Heart right ventricle (tissue), 16 donors: ENCODE results near the gene TBX5. TPM values are rescaled to one million over a fixed set of nuclear protein-coding genes. Genes with fewer than 3 reads are reported as not detected.

Experiments
- ATAC-seq, 8 donors: fragments of 200-7000 bp; cut with Tn5 transposase; one replicate each; pipeline ENCODE4 v1.9.1; 2020; ENCODE audit warnings: mild to moderate bottlenecking in 8 of 8, moderate library complexity in 8 of 8, moderate number of reproducible peaks in 1 of 8
- DNase-seq, 2 donors: peaks; one replicate each; pipeline ENCODE4 v3.0.0-alpha.2; 2020
- H3K27ac ChIP-seq, 10 donors: fragments of 200-600 bp; sonication (generic) in 2 of 10; one replicate each; pipeline versions ENCODE4 v1.5.0 to v1.8.0; 2020 to 2022; ENCODE audit warnings: mild to moderate bottlenecking in 3 of 10
- H3K27me3 ChIP-seq, 7 donors: fragments of 200-600 bp; one replicate each; pipeline ENCODE4 v1.8.0; 2021 to 2022; ENCODE audit warnings: mild to moderate bottlenecking in 2 of 7
- H3K36me3 ChIP-seq, 9 donors: fragments of 200-600 bp; sonication (generic) in 1 of 9; one replicate each; pipeline versions ENCODE4 v1.5.0 to v1.8.0; 2020 to 2022; ENCODE audit warnings: mild to moderate bottlenecking in 2 of 9
- H3K4me1 ChIP-seq, 9 donors: fragments of 200-600 bp; sonication (generic) in 1 of 9; one replicate each; pipeline versions ENCODE4 v1.5.0 to v1.8.0; 2020 to 2022; ENCODE audit warnings: mild to moderate bottlenecking in 4 of 9
- H3K4me3 ChIP-seq, 10 donors: fragments of 200-600 bp; sonication (generic) in 2 of 10; one replicate each; pipeline versions ENCODE4 v1.5.0 to v1.8.0; 2020 to 2022; ENCODE audit warnings: mild to moderate bottlenecking in 7 of 10, moderate library complexity in 2 of 10
- H3K9me3 ChIP-seq, 11 donors: fragments of 200-600 bp in 10 of 11; sonication (generic) in 2 of 11; one replicate each; pipeline versions ENCODE4 v1.5.0 to v1.8.0; 2013 to 2022; ENCODE audit warnings: mild to moderate bottlenecking in 2 of 11, control low read depth in 1 of 11, moderate library complexity in 1 of 11
- WGBS, 2 donors: extraction: QIAGEN DNeasy Blood & Tissue Kit; methylation state at CpG; one replicate each; pipeline ENCODE4 v1.1.7; 2013; ENCODE audit warnings: inconsistent platforms in 1 of 2; 5-methylcytosine and 5-hydroxymethylcytosine counted together
- intact Hi-C, 10 donors: fragments of 100-400 bp; cut with DNase I; formaldehyde crosslinking; loops; one replicate each; pipeline versions ENCODE4 v1.11.1 to v1.14.2; 2022
- polyA plus RNA-seq, 2 donors: library from polyadenylated mRNA; stranded (reverse); fragments of 200-250 nt; gene quantifications; one replicate each; pipeline ENCODE4 v1.2.3, GENCODE V29; 2013
- total RNA-seq, 10 donors: library from RNA; stranded (reverse); fragmentation: NEBNext Ultra II Directional in 3 of 10; extraction: Animal tissue kit (Norgen Biotek cat#: 25700) in 3 of 10; gene quantifications; one replicate each; pipeline versions ENCODE4 v1.2.1 to v1.2.4, GENCODE V29; 2021 to 2023
- TF ChIP-seq, protein P1 (sequence below), 9 donors: fragments of 200-600 bp; sonication (generic) in 2 of 9; IDR thresholded peaks; one replicate each; pipeline versions ENCODE4 v1.5.0 to v1.8.0; 2021 to 2022; ENCODE audit warnings: antibody characterized with exemption in 9 of 9, mild to moderate bottlenecking in 5 of 9, moderate library complexity in 1 of 9
- donor health status: Arrhythmogenic right ventricular cardiomyopathy.
- donor health status: ischemic (EF 13 %, LVEDD 7.1; RV severe dilation, severe dysfunction).
- donor health status: healthy with polysubstance abuse.
- donor health status: DM: no; HTN: yes; CAD: no.
- donor health status: DM: no; HTN: no; CAD: no.
- donor health status: ischemic (EF 25% LVEDD 6.9; RV normal size, moderate dysfunction).
- donor health status: ischemic (EF 25% LVEDD 5.7; RV mildly dilated, moderate dysfunction).
- donor health status: healthy.
- donor health status: DM: yes; HTN: yes; CAD: no.
- donor health status: Ischemic cardiomyopathy.
- donor health status: ischemic (EF 35%, LVEDD 5.7; RV mildly dilated, moderate dysfunction).
- donor health status: nonischemic (EF 11% LVEDD 7.7; RV severe dilation, severe dysfunction).
- donor health status: DM: yes; HTN: yes; CAD: no.
- donor health status: PGD.
- donor health status: ischemic (EF 29% LVEDD 5.4; RV normal size, mild dysfunction).
- donor health status: nonischemic (EF 23%, LVEDD 6.1; RV moderate dilation, normal function).

TBX5 gene
- total and polyA plus RNA-seq, 12 donors = 4.0 to 70.1 (median 51.4) TPM

DNA sequence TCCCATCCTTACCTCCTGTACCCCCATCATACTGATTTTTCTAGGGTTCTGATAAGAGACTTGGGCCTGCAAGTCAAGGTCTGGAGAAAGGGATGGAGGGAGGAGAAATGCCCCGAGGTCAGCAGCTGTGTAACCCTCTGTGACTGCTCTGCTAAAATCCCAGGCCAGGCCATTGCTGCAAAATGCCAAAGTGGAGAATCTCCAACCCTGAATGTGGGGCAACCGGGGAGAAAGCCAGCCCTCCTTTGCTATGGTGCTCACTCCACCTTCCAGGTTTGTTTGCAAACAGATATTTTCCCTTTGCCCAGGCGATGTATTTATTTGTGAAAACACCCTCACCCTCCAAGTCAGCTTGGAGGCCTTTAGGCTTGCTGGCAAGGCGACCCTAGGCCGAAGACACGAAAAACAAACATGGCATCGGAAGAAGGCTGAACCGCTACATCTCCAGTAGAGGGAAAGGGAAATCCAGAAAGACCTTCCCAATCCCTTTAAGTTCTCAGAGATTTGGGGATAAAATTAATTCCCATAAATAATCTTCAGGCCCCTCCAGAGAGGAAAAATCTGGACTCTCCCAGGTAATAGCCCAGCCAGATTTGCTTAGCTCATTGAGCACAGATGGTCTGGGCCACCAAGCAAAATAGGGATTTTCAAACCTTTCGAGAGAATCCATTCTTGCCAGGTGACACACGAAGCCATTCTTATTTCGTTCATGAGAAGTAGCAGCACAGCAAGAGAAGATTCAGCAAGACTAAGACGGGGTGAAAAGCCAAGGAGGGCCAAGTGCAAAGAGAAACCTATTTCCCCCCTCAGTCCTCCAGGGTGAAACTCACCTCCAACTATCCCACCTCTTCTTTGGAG is 1.3 kb upstream of the TBX5 start:
- WGBS, 2 donors = 61 to 67% methylated on average over 12 of the region's 12 CpGs
- intact Hi-C loops = loop anchor here in 1 of 10 donors (10.0 kb wide), 1 partner anchor 52 kb away; no protein-coding TSS in a partner anchor
- peak overlapping the region in 9 of 10 donors; percentile 73 to 95 (median 91) for H3K27ac ChIP-seq
- H3K36me3 ChIP-seq = no peaks in the 10 kb centered on the region
- no peaks in the 10 kb centered on the region for H3K9me3 ChIP-seq
- ATAC-seq (no peak), DNase-seq (no peak)
- H3K27me3 ChIP-seq = peaks cover 0 to 100% (median 70%) of the 10 kb centered on the region in 7 donors
- peak overlapping the region in 8 of 10 donors; percentile 45 to 79 (median 62) for H3K4me3 ChIP-seq
- peaks cover 0 to 34% (median 18%) of the 10 kb centered on the region in 9 donors for H3K4me1 ChIP-seq
- TF ChIP-seq, protein P1, sequence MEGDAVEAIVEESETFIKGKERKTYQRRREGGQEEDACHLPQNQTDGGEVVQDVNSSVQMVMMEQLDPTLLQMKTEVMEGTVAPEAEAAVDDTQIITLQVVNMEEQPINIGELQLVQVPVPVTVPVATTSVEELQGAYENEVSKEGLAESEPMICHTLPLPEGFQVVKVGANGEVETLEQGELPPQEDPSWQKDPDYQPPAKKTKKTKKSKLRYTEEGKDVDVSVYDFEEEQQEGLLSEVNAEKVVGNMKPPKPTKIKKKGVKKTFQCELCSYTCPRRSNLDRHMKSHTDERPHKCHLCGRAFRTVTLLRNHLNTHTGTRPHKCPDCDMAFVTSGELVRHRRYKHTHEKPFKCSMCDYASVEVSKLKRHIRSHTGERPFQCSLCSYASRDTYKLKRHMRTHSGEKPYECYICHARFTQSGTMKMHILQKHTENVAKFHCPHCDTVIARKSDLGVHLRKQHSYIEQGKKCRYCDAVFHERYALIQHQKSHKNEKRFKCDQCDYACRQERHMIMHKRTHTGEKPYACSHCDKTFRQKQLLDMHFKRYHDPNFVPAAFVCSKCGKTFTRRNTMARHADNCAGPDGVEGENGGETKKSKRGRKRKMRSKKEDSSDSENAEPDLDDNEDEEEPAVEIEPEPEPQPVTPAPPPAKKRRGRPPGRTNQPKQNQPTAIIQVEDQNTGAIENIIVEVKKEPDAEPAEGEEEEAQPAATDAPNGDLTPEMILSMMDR (IDR thresholded peaks at IDR 0.05) = no peak

DNA sequence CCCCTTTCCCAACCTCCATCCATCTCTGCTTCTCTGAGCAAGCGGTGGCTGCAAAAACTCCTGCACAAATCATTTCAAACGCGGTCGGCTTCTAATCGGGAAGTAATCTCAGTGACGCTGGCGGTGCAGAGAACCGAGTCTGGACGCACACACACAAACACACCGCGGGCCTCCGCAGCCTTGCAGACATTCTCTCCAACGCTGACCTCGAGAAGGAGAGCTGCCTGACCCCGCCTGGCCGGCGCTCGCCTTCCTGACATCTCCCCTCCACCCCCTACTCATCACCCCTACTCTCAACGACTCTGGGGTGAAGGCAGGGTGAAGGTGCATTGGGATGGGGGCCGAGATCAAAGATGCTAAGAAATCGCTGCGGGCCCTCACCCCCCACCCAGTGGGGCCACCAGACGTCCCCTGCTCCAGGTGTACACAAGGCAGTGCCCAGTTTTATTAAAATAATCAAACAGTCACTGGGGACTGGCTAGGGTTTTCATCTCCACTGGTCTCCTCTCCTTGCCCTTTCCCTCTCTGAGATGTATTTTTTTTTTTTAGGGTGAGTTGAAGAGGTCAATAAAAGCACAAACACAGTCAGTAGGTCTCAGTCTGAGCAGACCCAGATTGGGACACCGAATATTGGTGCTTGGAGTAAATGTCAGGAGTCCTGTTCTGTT is 506 bp upstream of the TBX5 start:
- H3K27me3 ChIP-seq = peaks cover 0 to 100% (median 67%) of the 10 kb centered on the region in 7 donors
- peaks cover 0 to 42% (median 18%) of the 10 kb centered on the region in 9 donors for H3K4me1 ChIP-seq
- intact Hi-C loops = loop anchor here in 1 of 10 donors (10.0 kb wide), 1 partner anchor 52 kb away; no protein-coding TSS in a partner anchor
- no peaks in the 10 kb centered on the region for H3K36me3 ChIP-seq
- H3K9me3 ChIP-seq = no peaks in the 10 kb centered on the region
- ATAC-seq (no peak), DNase-seq (no peak)
- H3K27ac ChIP-seq = peak overlapping the region; percentile 26 to 95 (median 91)
- TF ChIP-seq, protein P1 (IDR thresholded peaks at IDR 0.05) = no peak
- WGBS, 2 donors = 15 to 16% methylated on average over 24 of the region's 24 CpGs
- H3K4me3 ChIP-seq = peak overlapping the region; percentile 28 to 79 (median 69)

DNA sequence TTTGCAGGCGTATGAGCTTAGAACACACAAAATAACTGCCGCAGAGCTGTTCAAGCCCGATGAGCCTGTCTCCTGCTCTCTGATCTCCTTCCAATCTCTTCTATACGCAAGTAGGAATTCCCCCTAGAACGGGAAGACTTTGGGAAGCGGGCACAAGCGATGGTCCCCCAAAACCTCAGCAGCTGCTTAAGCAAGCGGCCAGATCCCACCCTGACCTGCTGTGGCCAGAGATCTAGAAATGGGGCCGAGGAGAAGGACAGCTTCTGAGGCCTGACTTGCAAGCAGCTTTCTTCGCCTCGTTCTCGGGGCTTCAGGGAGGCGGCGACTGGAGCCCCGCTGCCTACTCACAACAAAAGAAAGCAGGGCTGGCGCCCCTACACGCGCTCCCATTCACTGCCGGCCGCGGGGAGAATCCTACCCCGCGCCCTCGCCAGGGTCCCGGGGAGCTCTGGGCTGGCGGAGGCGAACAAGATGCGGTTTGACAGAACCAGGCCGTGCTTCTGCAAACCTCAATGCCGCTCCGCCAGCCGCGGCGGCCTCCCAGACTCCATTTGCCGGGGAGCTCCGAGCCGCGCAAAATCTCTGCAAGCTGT is 922 bp downstream of the TBX5 start:
- H3K4me3 ChIP-seq = peak overlapping the region; percentile 33 to 79 (median 69)

More for the DNA sequence above, 922 bp downstream of the TBX5 start:
- TF ChIP-seq, protein P1 (IDR thresholded peaks at IDR 0.05) = no peak
- H3K36me3 ChIP-seq = peaks cover 0 to under 1% (median 0%) of the 10 kb centered on the region in 9 donors
- peaks cover 0 to 100% (median 56%) of the 10 kb centered on the region in 7 donors for H3K27me3 ChIP-seq
- 4 to 6% methylated on average over 38 of the region's 38 CpGs for WGBS, 2 donors
- DNase-seq (no peak), ATAC-seq (peak in 4 of 8 donors; percentile 4 to 18 (median 10))
- H3K9me3 ChIP-seq = no peaks in the 10 kb centered on the region
- H3K27ac ChIP-seq = peak overlapping the region; percentile 61 to 95 (median 91)
- H3K4me1 ChIP-seq = peaks cover 5 to 54% (median 31%) of the 10 kb centered on the region in 9 donors
- intact Hi-C loops = loop anchor here in 3 of 10 donors (5.0 to 10.0 kb wide), 2 partner anchors 38 to 50 kb away; no protein-coding TSS in a partner anchor
